ENCODE measurements around the gene ZNF74.

DNA sequence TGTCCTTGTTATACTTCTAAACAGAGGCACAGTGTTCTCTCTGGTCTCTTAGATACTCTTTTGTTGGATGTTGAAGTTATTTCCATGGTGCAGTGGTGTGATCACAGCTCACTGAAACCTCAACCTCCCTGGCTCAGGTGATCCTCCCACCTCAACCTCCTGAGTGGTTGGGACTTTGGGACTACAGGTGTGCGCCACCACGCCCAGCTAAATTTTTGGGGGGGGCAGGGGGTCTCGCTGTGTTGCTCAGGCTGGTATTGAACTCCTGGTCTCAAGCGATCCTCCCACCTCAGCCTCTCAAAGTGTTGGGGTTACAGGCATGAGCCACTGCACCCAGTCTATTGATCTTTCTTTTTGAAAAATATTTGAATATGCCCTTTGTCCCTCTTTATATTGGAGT is 14.9 kb downstream of the ZNF74 start:
- no peak for TF ChIP-seq CTCF (IDR thresholded peaks at IDR 0.05)
- no peak for TF ChIP-seq EZH2 (IDR thresholded peaks at IDR 0.05; ENCODE audit: borderline replicate concordance, insufficient read depth, low read depth, low read length, poor library complexity, severe bottlenecking)

Data from B cell (primary cell).